HG03520 (cell line): ENCODE data around the gene MCTP2.
"Not testable (repeated sequence)": the region's sequence is repeated elsewhere in the genome, so short reads cannot be mapped to it uniquely, and the experiment has no call there.

Experiments used
- ATAC-seq: cut with Tn5 transposase; IDR thresholded peaks from one replicate; pipeline ENCODE4 v1.9.1; 2021; ENCODE audit warnings: mild to moderate bottlenecking, moderate library complexity; ENCODE audit not compliant: unreplicated experiment

The MCTP2 gene

GRCh38 chr15:94445566-94446160 is 214.3 kb downstream of the MCTP2 start:
- ATAC-seq, result no peak

DNA sequence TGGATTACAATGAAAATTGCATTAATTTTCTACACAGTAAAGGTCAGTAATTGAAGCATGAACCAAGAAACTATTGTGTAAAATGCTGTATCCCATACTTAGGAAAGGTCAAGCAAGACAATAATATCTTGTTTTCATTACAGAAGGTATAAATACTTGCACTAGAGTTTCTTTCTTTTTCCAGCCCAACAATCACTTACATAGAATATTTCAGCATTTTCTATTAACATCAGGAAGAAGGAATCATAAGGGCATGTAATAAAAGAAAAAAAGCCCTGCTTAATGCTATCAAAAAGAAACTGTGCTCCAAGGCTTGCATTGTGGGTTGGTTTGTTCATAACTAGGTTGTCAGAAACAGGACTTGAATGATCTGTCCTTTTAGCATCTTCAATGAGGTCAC is 215.1 kb downstream of the MCTP2 start:
- no peak for ATAC-seq

- ATAC-seq, result no peak
Observed at GRCh38 chr15:94451466-94451865, 220.1 kb downstream of the MCTP2 start.

- ATAC-seq, result no peak
Observed at GRCh38 chr15:94453227-94453988, 222.0 kb downstream of the MCTP2 start.

- ATAC-seq, result no peak
Observed at GRCh38 chr15:94455297-94455696, 223.9 kb downstream of the MCTP2 start.

- ATAC-seq, result no peak
Observed at GRCh38 chr15:94456226-94456625, 224.9 kb downstream of the MCTP2 start.

- no peak for ATAC-seq
Observed at GRCh38 chr15:94457661-94458060, 226.3 kb downstream of the MCTP2 start.

DNA sequence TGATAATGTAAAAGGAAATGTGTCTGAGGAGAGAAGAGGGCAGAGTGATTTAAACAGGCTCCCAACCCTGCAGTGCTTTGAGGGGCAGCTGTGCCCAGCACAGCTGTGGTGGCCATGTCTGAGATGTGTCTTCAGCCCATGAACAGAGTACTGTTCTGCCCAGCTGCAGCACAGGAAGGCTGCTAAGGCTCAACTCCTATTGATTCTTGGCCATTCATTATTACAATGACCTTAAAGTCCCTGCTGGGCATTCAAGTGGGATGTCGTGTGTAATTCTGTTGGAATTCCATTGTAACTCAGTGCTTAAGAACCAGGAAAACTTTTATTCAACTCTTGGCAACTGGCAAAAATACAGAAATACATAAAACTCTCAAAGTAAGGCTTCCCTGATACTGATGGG is 229.3 kb downstream of the MCTP2 start:
- ATAC-seq, result no peak

DNA sequence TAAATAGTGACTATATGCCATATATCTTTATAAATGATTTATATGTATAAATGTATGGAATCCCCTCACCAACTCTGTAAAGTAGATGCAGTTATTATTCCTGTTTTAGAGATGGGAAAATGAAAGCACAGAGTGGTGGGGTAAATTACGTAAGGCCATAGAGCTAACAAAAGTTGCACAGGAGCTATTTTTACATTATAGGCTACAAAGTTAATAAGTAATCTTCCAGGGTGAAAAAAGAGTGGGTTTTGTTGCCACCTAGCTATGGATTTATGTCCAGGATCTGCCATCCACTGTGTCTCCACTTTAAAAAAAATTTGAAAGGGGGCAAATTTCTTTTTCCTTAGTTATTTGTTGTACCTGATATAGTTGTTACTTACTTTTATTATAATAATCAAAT is 235.7 kb downstream of the MCTP2 start:
- ATAC-seq, result no peak

GRCh38 chr15:94470492-94470891 is 239.1 kb downstream of the MCTP2 start:
- ATAC-seq, result no peak

- no peak for ATAC-seq
Observed at GRCh38 chr15:94476686-94477085, 245.3 kb downstream of the MCTP2 start.

- ATAC-seq, result no peak
Observed at GRCh38 chr15:94477913-94478553, 246.7 kb downstream of the MCTP2 start.

GRCh38 chr15:94478763-94479162 is 247.4 kb downstream of the MCTP2 start:
- no peak for ATAC-seq

DNA sequence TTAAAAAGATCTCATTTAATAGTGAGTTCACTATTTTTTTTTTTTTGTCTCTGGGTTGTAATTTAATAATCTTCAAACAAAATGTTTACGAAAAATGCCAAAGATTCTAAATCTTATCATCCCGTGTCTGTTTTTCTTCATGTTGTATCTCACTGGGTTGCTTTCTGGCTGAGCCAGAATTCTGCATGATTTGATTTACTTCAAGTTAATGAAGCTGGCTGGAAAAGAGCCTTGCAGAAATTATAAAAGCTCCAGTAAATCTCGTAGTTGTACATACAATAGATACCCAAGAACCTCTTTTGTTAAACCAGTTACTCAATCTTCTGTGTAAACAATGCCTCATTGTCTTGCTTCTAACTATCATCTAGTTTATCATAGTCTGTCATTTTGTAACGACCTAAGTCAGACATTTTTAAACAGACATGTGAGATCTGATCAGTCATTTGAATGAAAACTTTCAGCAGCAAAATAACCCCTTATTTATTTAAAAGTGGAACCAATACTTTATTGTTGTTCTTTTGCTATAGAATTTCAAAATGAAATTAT is 249.0 kb downstream of the MCTP2 start:
- ATAC-seq, result no peak

GRCh38 chr15:94485148-94485719 is 253.9 kb downstream of the MCTP2 start:
- ATAC-seq, result no peak

DNA sequence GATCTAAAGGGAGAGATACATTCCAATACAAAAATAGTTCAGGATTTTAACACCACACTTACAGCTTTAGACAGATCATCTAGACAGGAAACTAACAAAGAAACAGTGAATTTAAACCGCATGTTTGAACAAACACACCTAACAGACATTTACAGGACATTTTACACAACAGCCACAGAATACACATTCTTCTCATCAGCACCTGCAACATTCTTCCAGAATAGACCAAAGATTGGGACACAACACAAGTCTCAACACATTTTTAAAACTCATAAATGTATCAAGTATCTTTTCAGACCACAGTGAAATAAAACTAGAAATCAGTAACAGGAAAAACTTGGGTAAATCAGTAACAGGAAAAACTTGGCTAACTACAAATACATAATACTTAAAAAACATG is 256.3 kb downstream of the MCTP2 start:
- ATAC-seq, result no peak

DNA sequence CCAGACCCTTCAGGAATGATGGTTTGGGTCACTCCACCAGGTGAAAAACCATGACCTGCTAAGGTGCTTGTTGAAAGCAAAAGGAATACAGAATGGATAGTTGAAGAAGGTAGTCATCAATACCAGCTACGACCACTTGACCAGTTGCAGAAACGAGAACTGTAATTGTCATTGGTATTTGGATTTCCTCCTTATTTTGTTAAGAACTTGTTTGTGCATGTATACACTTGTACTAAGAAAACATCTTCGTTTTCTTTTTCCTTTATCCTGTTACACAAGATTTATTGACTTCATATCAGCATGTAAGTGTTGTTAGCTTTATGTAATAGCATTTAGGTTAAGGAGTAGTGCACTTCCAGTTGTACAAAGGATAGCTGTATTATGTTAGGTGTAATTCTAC is 261.8 kb downstream of the MCTP2 start:
- ATAC-seq, result no peak

DNA sequence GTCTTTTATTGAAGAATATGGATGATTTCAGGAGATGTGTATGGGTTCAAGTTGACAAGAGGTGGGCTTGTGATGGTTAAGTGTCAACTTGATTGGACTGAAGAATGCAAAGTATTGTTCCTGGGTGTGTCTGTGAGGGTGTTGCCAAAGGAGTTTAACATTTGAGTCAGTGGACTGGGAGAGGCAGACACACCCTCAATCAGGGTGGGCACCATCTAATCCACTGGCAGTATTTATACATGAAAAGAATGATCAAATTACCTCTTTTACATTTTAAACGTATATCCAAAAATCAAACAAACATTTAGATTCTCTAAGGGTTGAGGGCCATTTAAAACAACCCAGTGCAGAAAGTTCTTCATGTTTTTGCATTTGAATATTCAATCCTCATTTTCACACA is 262.2 kb downstream of the MCTP2 start:
- ATAC-seq, result not testable (repeated sequence)

GRCh38 chr15:94494732-94495131 is 263.4 kb downstream of the MCTP2 start:
- no peak for ATAC-seq

GRCh38 chr15:94503293-94503692 is 271.9 kb downstream of the MCTP2 start:
- no peak for ATAC-seq

- no peak for ATAC-seq
Observed at GRCh38 chr15:94509259-94509658, 277.9 kb downstream of the MCTP2 start.

DNA sequence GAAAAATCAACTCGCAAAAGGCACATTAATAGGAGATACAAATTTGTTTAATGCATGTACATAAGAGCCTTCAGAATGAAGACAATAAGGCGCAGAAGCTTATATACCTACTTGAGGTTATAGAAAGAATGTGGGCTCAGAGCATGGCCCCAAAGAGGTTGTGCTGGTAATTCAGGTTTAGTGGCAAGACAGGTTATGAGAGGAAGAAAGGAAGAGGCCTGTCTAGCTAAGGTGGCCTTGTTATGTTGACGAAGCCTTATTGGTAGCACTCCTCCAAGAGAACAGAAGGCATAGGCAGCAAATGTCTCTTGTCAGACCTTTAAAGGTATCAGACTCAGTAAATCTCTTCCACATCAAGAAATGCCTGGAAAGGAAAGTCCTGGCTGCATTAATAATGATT is 290.8 kb downstream of the MCTP2 start:
- ATAC-seq, result no peak
